ENCODE measurements around the gene SLC25A42. TPM values are rescaled to one million over a fixed set of nuclear protein-coding genes. Genes with fewer than 3 reads are reported as not detected.
A peak's percentile ranks its signal among the peaks of the same experiment; 100 is the strongest.

SLC25A42 gene
- total and polyA plus RNA-seq, 2 donors (not counting 1 experiment from before 2014, with no cell fraction given), result 36.5 to 83.9 TPM

DNA sequence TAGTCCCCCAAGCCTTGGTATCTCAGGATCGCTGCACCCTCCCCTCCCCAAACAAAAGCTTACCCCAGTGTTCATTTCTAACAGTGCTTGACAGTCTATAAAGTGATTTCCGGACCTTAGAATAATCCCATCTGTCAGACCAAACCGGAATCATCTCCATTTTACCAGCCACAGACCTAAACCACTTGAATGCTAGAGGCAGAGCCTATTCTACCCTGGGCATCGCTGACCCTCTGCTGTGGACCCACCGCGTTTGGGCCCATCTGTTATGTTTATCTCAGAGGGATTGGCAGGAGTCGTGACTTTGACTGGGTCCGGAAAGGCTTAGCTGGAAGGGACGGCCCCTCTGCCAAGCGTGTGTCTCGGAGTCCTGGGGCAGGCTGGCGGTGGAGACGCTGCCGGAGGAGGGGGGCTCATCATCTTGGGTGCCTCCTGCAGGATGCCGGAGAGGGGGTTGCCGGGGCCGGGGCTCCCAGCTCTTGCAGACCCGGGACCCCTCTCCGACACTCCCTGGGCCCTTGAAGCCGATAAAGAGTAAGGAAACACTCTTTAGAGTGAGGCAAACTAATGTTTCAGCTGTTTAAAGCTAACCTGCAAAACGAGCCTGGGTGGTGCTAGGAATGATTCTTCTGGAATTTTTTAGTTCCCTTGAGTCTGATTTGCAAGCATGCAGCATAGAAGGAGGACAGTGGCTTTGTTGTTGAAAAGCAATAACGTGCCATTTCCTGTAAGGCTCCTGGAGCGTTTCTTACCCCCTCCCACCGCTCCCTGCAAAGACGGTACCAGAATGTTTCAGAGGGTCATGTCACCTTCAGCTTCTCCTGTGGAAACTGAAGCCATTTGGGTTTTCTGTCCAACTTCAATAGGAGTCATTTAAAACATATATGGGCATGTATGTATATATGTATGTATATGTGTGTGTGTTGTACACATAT, 1.3 kb downstream of the SLC25A42 start:
- peaks cover 57% of the 10 kb centered on the region for H3K79me2 ChIP-seq (ENCODE audit: control insufficient read depth, insufficient read depth, low read length)
- H3K27ac ChIP-seq (ENCODE audit: low read length in 2 of 2), result peak overlapping the region; percentile 71 to 83
- H3K9me3 ChIP-seq (ENCODE audit: control extremely low read depth in 1 of 3, control insufficient read depth in 2 of 3, insufficient read depth in 1 of 3, low read length in 2 of 3), result peaks cover 0 to 3% (median 0%) of the 10 kb centered on the region in 3 donors
- intact Hi-C loops (cut with micrococcal nuclease), result loop anchor here (1.0 kb wide), 1 partner anchor 45 kb away; no protein-coding TSS in a partner anchor
- peaks cover 41 to 54% of the 10 kb centered on the region in 2 donors for H3K4me1 ChIP-seq (ENCODE audit: control insufficient read depth in 2 of 2, insufficient read depth in 2 of 2, low read length in 2 of 2)
- POLR2A ChIA-PET, result interaction anchor here (0.8 kb wide), 1 partner anchor 51 kb away, joined by 5 read pairs; no protein-coding TSS in a partner anchor
- H3K27me3 ChIP-seq (replicated peaks in 1 of 4; ENCODE audit: control extremely low read depth in 1 of 4, control insufficient read depth in 3 of 4, insufficient read depth in 4 of 4, low read length in 3 of 4), result no peaks in the 10 kb centered on the region
- H3K9ac ChIP-seq (ENCODE audit: low read length), result peak overlapping the region; percentile 91
- CTCF ChIA-PET, result interaction anchor here (0.7 to 4.1 kb wide), 6 partner anchors 10 to 51 kb away, joined by 3 to 25 read pairs (median 4); no protein-coding TSS in a partner anchor
- peak overlapping the region; percentile 76 for H2AFZ ChIP-seq (ENCODE audit: insufficient read depth, low read depth, low read length, poor library complexity, severe bottlenecking)
- WGBS (ENCODE audit: insufficient coverage), result under 1% methylated on average over 16 of the region's 25 CpGs
- peaks cover 50% of the 10 kb centered on the region for H3K4me1 Mint-ChIP-seq
- H3K27ac Mint-ChIP-seq, result peak overlapping the region; percentile 92
- no peaks in the 10 kb centered on the region for H3K27me3 Mint-ChIP-seq
- peak overlapping the region; percentile 78 to 97 (median 84) for H3K4me3 ChIP-seq (ENCODE audit: control extremely low read depth in 1 of 5, extremely low read depth in 1 of 5, insufficient read depth in 1 of 5, low read depth in 2 of 5, low read length in 4 of 5)
- ATAC-seq (ENCODE audit: low read depth), result no peak
- no peaks in the 10 kb centered on the region for H3K36me3 ChIP-seq (replicated peaks in 1 of 2; ENCODE audit: control extremely low read depth in 1 of 2, control insufficient read depth in 1 of 2, extremely low read depth in 1 of 2, insufficient read depth in 2 of 2, low read length in 1 of 2)
- peak overlapping the region; percentile 91 for H3K4me3 Mint-ChIP-seq
- peak; percentile 43 for DNase-seq
- H3K9me3 Mint-ChIP-seq (ENCODE audit: insufficient read depth), result no peaks in the 10 kb centered on the region
- TF ChIP-seq, protein P1, sequence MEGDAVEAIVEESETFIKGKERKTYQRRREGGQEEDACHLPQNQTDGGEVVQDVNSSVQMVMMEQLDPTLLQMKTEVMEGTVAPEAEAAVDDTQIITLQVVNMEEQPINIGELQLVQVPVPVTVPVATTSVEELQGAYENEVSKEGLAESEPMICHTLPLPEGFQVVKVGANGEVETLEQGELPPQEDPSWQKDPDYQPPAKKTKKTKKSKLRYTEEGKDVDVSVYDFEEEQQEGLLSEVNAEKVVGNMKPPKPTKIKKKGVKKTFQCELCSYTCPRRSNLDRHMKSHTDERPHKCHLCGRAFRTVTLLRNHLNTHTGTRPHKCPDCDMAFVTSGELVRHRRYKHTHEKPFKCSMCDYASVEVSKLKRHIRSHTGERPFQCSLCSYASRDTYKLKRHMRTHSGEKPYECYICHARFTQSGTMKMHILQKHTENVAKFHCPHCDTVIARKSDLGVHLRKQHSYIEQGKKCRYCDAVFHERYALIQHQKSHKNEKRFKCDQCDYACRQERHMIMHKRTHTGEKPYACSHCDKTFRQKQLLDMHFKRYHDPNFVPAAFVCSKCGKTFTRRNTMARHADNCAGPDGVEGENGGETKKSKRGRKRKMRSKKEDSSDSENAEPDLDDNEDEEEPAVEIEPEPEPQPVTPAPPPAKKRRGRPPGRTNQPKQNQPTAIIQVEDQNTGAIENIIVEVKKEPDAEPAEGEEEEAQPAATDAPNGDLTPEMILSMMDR (IDR thresholded peaks at IDR 0.05), result no peak
- no peaks in the 10 kb centered on the region for H4K20me1 ChIP-seq (ENCODE audit: control insufficient read depth, insufficient read depth, low read length, poor library complexity, severe bottlenecking)
- peak overlapping the region; percentile 99 for H3K4me2 ChIP-seq (replicated peaks; ENCODE audit: low read depth, low read length, poor library complexity, severe bottlenecking)
